Ishikawa (cell line): ENCODE results near the gene MAP1LC3B2.

Experiments
- CEBPB ChIP-seq: IDR thresholded peaks from 2 replicates; pipeline ENCODE4 v1.6.1; 2012
- CREB1 ChIP-seq: IDR thresholded peaks from 2 replicates; pipeline ENCODE4 v1.6.1; 2012; ENCODE audit warnings: low read depth
- EGR1 ChIP-seq: IDR thresholded peaks from 2 replicates; pipeline ENCODE4 v1.6.1; 2012
- EP300 ChIP-seq: IDR thresholded peaks from 2 replicates; pipeline ENCODE4 v1.6.1; 2012; ENCODE audit warnings: borderline replicate concordance
- FOXM1 ChIP-seq: IDR thresholded peaks from 2 replicates; pipeline ENCODE4 v1.6.1; 2012; ENCODE audit warnings: low read depth, borderline replicate concordance
- NFIC ChIP-seq: IDR thresholded peaks from 2 replicates; pipeline ENCODE4 v1.6.1; 2012
- RAD21 ChIP-seq: IDR thresholded peaks from 2 replicates; pipeline ENCODE4 v1.6.1; 2012; ENCODE audit warnings: low read depth
- TAF1 ChIP-seq: IDR thresholded peaks from 2 replicates; pipeline ENCODE4 v1.6.1; 2012; ENCODE audit warnings: low read depth, mild to moderate bottlenecking
- TCF12 ChIP-seq: IDR thresholded peaks from 2 replicates; pipeline ENCODE4 v1.6.1; 2012; ENCODE audit warnings: low read depth
- TEAD4 ChIP-seq: IDR thresholded peaks from 2 replicates; pipeline ENCODE4 v1.6.1; 2012
- YY1 ChIP-seq: IDR thresholded peaks from 2 replicates; pipeline ENCODE4 v1.6.1; 2012; ENCODE audit warnings: low read depth
- ZBTB7A ChIP-seq: IDR thresholded peaks from 2 replicates; pipeline ENCODE4 v1.6.1; 2012; ENCODE audit warnings: low read depth
- TF ChIP-seq, protein P1 (sequence below): IDR thresholded peaks from 2 replicates; pipeline ENCODE4 v1.6.1; 2012
- TF ChIP-seq, protein P2 (sequence below): IDR thresholded peaks from 2 replicates; pipeline ENCODE4 v1.6.1; 2012; ENCODE audit warnings: low read depth, mild to moderate bottlenecking
- TF ChIP-seq, protein P3 (sequence below): IDR thresholded peaks from 2 replicates; pipeline ENCODE4 v1.6.1; 2012

MAP1LC3B2 gene

DNA sequence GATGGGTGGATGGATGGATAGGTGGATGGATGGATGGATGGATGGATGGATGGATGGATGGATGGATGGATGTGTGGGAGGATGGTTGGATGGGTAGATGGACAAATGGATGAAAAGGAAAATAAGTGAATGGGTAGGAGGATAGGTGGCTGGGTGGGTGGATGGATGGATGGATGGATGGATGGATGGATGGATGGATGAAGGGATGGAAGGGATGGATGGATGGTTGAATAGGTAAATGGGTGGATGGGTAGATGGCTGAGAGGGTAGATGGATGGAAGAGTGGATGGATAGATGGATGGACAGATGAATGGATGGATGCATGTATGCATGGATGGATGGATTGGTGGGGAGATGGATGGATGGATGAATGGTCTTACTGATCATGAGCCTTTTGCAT is 36.5 kb downstream of the MAP1LC3B2 start:
- TF ChIP-seq, protein P1, sequence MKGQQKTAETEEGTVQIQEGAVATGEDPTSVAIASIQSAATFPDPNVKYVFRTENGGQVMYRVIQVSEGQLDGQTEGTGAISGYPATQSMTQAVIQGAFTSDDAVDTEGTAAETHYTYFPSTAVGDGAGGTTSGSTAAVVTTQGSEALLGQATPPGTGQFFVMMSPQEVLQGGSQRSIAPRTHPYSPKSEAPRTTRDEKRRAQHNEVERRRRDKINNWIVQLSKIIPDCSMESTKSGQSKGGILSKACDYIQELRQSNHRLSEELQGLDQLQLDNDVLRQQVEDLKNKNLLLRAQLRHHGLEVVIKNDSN = no peak
- TF ChIP-seq FOXM1 (no peak), EGR1 (no peak), TEAD4 (no peak), NFIC (no peak), YY1 (no peak), TAF1 (no peak), ZBTB7A (no peak), RAD21 (no peak), EP300 (no peak), CEBPB (no peak), TCF12 (no peak), CREB1 (no peak)
- TF ChIP-seq, protein P2, sequence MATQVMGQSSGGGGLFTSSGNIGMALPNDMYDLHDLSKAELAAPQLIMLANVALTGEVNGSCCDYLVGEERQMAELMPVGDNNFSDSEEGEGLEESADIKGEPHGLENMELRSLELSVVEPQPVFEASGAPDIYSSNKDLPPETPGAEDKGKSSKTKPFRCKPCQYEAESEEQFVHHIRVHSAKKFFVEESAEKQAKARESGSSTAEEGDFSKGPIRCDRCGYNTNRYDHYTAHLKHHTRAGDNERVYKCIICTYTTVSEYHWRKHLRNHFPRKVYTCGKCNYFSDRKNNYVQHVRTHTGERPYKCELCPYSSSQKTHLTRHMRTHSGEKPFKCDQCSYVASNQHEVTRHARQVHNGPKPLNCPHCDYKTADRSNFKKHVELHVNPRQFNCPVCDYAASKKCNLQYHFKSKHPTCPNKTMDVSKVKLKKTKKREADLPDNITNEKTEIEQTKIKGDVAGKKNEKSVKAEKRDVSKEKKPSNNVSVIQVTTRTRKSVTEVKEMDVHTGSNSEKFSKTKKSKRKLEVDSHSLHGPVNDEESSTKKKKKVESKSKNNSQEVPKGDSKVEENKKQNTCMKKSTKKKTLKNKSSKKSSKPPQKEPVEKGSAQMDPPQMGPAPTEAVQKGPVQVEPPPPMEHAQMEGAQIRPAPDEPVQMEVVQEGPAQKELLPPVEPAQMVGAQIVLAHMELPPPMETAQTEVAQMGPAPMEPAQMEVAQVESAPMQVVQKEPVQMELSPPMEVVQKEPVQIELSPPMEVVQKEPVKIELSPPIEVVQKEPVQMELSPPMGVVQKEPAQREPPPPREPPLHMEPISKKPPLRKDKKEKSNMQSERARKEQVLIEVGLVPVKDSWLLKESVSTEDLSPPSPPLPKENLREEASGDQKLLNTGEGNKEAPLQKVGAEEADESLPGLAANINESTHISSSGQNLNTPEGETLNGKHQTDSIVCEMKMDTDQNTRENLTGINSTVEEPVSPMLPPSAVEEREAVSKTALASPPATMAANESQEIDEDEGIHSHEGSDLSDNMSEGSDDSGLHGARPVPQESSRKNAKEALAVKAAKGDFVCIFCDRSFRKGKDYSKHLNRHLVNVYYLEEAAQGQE = no peak
- TF ChIP-seq, protein P3, sequence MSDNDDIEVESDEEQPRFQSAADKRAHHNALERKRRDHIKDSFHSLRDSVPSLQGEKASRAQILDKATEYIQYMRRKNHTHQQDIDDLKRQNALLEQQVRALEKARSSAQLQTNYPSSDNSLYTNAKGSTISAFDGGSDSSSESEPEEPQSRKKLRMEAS = no peak

DNA sequence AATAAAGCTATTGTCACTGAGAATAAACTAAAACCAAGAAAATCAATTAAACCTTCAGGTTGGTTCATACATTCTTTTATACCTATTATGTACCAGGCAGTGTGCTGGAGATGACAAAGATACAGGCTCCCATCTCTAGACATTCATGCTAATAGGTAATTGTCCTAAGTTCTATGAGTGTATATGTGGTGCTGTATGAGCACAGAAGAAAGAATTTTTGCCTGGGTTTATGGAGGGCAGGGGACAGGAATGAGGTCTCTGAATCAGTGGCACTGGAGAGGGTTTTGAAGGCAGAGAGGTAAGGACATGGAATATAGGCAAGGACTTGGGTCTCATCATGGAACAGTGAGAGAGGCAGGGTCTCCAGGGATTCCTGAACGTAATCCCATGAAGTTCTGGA is 38.7 kb downstream of the MAP1LC3B2 start:
- TF ChIP-seq, protein P2 = no peak
- no peak for TF ChIP-seq RAD21
- TF ChIP-seq, protein P3 = no peak
- no peak for TF ChIP-seq YY1
- TF ChIP-seq ZBTB7A = no peak
- no peak for TF ChIP-seq CEBPB
- TF ChIP-seq CREB1 = no peak
- no peak for TF ChIP-seq TEAD4
- TF ChIP-seq EP300 = no peak
- no peak for TF ChIP-seq TAF1
- no peak for TF ChIP-seq FOXM1
- TF ChIP-seq EGR1 = no peak
- TF ChIP-seq, protein P1 = no peak

DNA sequence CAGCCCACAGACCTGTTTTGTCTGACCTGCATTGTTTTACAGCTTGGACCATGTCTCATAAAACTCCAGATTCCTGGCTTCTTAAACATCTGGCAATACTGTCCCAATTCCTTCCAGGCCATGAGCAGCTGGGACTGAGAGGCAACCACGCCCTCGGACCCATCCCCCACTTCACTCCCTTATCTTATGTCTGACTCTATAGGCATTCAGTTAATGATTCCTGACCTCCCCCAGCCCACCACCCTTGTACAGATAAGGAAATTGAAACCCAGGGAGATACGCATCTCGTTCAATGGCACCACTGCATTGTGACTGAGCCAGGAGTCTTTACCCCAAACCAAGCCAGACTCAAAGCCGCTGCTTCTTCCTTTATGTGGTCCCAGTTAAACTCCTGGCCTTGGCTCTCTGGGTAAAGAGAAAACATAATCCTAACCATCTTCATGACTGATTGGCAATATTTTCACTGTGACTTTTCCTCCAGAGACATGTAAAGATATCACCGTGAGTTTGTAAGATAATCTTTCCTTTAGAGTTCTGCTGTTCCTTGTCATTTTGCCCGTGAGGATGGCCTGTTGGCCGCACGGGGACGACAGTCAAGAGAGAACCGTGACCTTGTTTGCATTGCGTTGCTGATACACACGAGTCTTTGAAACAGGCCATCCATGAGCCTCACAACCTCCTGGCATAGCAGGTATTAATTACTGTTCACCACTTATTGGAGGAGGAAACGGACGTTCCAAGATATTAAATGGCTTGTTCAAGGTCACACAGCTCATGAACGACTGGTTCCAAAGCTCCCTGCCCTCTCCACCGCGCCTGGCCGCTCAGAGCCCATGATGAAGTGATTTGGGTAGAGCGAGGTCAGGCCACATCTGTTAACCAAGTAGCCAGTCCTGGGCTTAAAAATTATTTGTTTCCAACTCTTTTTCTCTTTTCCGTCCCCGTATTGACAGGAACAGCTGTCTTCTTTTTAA is 39.4 kb downstream of the MAP1LC3B2 start:
- TF ChIP-seq, protein P1 = no peak
- TF ChIP-seq EGR1 (no peak), NFIC (no peak), EP300 (no peak)

DNA sequence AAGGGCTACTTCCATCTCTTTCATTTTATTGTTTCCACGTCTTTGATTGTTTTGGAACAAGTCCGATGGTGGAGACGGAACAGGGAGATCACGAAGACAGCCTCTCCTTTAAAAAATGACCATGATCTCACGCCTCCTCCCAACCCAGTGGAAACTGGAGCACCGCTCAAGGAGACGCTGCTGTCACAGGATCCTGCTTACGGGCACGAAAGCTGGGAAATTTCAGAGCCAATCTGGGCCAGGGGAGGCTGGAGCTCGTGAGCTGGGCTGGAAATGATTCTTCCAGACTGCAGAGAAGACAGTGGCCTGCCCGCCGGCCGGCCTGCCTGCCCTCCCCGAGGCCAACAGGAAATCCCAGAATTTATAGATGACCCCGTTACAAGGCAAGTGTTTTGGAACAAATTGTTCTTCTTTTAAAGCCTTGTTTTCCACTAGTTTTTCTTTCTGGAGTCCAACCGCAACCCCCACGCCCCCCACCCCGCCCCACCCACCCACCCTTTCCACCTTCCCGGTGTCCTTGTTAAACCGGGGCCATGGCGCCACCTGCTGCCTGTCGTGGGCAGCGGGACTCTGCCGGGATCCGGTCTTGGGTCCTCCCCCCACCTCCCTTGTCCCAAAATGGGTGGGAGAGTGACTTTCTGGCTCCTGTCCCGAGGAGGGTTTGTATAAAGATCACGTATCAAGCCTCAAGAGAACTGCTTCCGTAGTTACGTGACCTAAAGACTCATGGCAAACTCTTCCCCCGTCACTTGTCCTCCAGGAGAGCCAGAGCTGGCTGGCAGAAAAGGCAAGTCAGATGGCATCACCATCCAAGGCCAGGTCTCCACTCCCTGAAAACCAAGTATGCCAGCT is 40.3 kb downstream of the MAP1LC3B2 start:
- TF ChIP-seq EP300 (no peak), RAD21 (peak; percentile 78)
